Brain microvascular endothelial cell (primary cell): ENCODE measurements around the gene VOPP1.

ENCODE experiments used
- DNase-seq: peaks from one replicate; pipeline ENCODE4 v3.0.0-alpha.2; 2020
- H3K27ac ChIP-seq: fragments of 250-450 bp; sonication (Bioruptor Pico); 2 replicates; pipeline ENCODE4 v1.5.1; 2020; ENCODE audit warnings: mild to moderate bottlenecking, moderate library complexity
- H3K27me3 ChIP-seq: fragments of 250-450 bp; sonication (Bioruptor Pico); replicated peaks from 2 replicates; pipeline ENCODE4 v1.5.1; 2020; ENCODE audit warnings: mild to moderate bottlenecking
- H3K36me3 ChIP-seq: fragments of 250-450 bp; sonication (Bioruptor Pico); replicated peaks from 2 replicates; pipeline ENCODE4 v1.5.1; 2020; ENCODE audit warnings: mild to moderate bottlenecking
- H3K4me3 ChIP-seq: 2 replicates; pipeline ENCODE4 v1.5.1; 2011; ENCODE audit warnings: low read depth, mild to moderate bottlenecking, control low read depth, low read length, moderate library complexity
- in situ Hi-C: cut with HindIII; loops from 2 replicates; pipeline ENCODE4 v1.10.0; 2017; ENCODE audit warnings: low sequenced_read_pairs, low pct_ligation_motif_present
- TF ChIP-seq, protein P1 (sequence below): IDR thresholded peaks from 2 replicates; pipeline ENCODE4 v1.5.1; 2011; ENCODE audit warnings: low read depth, mild to moderate bottlenecking, moderate library complexity, low read length, control low read depth, inconsistent platforms; ENCODE audit errors: missing control alignments

Gene VOPP1

DNA sequence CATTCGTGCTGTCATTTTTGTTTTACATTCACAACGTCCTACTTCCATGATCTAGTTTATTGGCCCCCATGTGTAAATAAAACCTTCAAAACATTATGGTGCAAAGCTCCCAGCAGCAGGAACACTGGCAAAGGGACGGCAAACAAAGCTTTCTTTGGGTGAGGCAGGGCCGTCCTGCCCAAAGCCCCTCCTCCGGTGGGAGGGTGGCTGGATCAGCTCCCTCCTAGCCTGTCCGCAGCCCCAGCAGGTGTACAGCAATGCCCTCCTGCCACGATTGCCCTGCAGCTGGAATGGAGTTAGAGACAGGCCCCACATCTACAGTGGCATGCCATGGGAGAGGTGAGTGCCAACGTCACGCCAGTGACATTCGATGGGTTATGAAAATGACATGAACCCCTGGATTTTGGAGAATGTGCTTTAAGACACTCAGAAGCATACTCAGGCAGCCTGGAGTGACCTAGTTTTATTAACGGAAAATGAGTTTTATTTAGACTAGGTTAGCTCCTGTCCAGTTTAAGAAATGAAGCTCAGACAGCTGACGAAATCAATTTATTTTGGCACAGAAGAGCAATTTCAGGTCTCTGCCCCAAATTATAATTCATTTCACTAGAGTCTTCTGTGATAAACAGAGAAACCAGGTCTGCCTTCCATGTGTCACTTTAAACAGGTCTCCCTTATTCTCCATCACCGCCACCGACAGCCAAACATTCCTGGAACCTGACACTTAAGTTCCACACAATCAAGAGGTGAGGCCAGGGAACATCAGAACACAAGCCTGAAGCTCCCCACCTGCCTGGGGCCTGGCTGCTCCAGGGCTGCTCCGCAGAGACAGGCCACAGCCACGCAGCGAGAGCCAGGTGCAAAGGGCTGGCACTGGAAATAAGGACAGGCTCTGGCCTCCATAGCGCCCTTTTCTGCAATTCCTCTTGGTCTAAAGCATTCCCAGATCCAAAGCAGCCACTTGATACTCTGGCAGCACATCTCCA lies 50.1 kb downstream of the VOPP1 start:
- DNase-seq, result no peak
- Histone ChIP-seq H3K27me3 (no peaks in the 10 kb centered on the region), H3K27ac (no peak overlapping the region), H3K4me3 (no peak overlapping the region), H3K36me3 (peaks cover 11% of the 10 kb centered on the region)
- in situ Hi-C loops, result no loop called here
- TF ChIP-seq, protein P1, sequence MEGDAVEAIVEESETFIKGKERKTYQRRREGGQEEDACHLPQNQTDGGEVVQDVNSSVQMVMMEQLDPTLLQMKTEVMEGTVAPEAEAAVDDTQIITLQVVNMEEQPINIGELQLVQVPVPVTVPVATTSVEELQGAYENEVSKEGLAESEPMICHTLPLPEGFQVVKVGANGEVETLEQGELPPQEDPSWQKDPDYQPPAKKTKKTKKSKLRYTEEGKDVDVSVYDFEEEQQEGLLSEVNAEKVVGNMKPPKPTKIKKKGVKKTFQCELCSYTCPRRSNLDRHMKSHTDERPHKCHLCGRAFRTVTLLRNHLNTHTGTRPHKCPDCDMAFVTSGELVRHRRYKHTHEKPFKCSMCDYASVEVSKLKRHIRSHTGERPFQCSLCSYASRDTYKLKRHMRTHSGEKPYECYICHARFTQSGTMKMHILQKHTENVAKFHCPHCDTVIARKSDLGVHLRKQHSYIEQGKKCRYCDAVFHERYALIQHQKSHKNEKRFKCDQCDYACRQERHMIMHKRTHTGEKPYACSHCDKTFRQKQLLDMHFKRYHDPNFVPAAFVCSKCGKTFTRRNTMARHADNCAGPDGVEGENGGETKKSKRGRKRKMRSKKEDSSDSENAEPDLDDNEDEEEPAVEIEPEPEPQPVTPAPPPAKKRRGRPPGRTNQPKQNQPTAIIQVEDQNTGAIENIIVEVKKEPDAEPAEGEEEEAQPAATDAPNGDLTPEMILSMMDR, result no peak

DNA sequence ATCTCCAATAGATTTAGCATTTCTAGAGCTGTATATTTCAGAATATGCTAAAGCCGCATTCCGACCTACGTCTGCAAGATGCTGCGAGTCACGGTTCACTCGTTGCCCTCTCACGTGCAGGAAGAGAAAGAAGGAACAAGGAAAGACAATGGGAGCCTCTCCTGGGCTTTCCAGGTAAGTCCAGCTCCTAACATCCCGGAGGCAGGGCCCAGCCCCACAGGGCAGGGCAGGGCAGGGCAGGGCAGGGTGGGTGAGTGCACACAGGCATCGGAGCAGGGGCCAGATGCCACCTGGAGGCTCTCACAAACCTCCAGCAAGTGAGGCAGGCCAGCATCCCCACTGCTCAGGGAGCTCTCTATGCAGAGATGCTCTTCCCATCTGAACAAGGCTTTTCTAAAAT lies 50.8 kb downstream of the VOPP1 start:
- H3K4me3 ChIP-seq, result no peak overlapping the region
- in situ Hi-C loops, result no loop called here
- DNase-seq, result no peak
- TF ChIP-seq, protein P1, result no peak
- H3K36me3 ChIP-seq, result peaks cover 13% of the 10 kb centered on the region
- no peaks in the 10 kb centered on the region for H3K27me3 ChIP-seq
- H3K27ac ChIP-seq, result no peak overlapping the region

DNA sequence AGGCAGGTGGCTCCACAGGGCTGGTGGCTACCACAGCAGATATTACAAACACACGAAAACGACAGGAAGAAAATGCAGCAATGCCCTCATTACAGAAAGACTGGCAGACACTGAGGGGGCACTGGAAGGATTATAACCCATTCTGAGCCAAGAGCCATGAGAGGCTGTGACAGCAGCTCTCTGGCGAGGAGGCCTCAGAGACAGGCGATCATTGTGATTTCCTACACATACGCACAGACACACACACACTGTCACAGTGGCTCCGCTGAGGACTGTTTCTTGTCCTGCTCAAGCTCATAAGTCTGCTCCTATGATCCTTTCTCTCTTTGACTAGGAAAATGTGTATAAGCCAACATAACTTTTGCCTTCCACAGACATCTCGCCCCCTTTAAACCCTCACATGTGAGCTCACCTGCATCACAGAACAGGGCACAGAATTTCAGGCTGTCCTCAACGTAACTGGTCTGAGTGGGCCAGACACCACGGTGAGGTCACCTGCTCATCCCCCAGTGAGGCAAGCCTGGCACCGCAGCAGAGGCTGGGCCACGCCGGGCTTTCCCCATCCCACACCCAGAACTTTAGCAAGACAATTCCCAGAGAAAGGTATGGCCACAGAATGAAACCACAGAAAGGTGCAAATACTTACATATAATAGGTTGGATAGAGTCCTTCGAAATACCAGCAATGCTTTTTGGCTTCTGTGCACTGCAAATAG lies 51.7 kb downstream of the VOPP1 start:
- H3K36me3 ChIP-seq, result peaks cover 13% of the 10 kb centered on the region
- in situ Hi-C loops, result no loop called here
- H3K27me3 ChIP-seq, result no peaks in the 10 kb centered on the region
- TF ChIP-seq, protein P1, result no peak
- H3K27ac ChIP-seq, result no peak overlapping the region
- no peak overlapping the region for H3K4me3 ChIP-seq
- no peak for DNase-seq

DNA sequence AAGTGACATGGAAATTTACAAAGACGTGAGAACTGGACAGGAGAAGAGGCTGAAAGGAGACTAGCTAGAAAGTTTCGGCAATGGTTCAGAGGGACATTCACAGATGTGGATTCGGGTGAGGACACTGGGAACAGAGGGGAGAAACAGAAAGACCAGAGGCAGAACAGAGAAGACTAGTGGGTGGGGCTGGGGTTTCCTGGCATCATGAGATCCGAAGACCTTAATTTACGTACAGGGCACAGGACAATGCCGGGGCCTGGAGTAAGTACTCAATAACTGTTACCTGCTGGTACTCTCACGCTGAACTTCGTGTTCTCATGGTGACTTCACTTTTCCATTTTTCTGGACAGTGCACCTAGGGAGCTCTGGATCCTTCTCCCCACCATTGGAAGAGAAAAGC lies 53.5 kb downstream of the VOPP1 start:
- Histone ChIP-seq H3K27me3 (no peaks in the 10 kb centered on the region), H3K36me3 (peaks cover 13% of the 10 kb centered on the region), H3K4me3 (no peak overlapping the region), H3K27ac (no peak overlapping the region)
- in situ Hi-C loops, result no loop called here
- DNase-seq, result no peak
- TF ChIP-seq, protein P1, result no peak

DNA sequence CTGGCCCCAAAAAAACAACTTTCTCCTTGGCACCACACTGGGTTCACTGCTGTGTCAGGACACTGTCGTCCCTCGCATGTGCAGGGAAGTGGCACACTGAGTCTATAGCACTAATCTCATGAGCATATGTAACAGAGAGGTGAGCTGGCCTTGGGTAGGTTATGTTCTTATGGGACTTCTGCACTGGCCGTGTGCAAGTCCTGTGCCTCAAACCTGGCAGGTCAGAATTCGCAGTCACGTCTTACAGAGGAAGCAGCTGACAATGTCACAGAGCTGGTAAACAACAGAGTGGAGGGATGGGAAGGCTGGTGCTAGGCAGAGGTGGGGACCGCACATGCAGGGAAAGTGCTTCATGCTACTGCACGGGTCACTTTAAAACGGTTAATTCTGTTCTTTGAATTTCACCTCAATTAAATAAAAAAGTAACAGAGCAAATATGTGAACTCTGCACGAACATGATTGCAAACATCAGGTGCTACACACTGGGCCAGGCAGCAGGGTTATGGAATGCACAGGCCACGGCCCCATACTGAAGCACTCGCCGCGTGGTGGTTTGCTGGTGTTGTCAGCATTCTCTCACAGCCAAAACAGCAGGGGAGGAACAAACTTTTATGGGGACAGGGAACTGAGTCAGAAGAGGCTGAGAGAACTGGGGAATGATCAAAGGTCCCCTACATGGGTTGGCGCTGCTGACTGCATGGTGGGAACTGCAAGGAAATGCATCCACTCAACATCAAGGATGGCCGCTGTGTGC lies 54.2 kb downstream of the VOPP1 start:
- Histone ChIP-seq H3K36me3 (peaks cover 13% of the 10 kb centered on the region), H3K27ac (no peak overlapping the region), H3K4me3 (no peak overlapping the region), H3K27me3 (no peaks in the 10 kb centered on the region)
- in situ Hi-C loops, result no loop called here
- no peak for DNase-seq
- TF ChIP-seq, protein P1, result no peak
